Gastrocnemius medialis (tissue), 4 donors: Measurements from ENCODE around the gene AGAP3. TPM values are rescaled to one million over a fixed set of nuclear protein-coding genes. Genes with fewer than 3 reads are reported as not detected.

Experiments used
- ATAC-seq, 2 donors: fragments of 150-250 bp; one replicate each; pipeline ENCODE4 v1.9.1; 2016
- DNase-seq, 2 donors: peaks; one replicate each; pipeline ENCODE4 v3.0.0-alpha.2; 2019
- H3K27ac ChIP-seq, 4 donors: fragments of 200-600 bp; sonication (generic); 1 replicate in 1 of 4; 2 replicates in 3 of 4; pipeline ENCODE4 v1.5.1; 2016 to 2018; ENCODE audit warnings: mild to moderate bottlenecking in 2 of 4, moderate library complexity in 1 of 4
- H3K27me3 ChIP-seq, 3 donors: fragments of 200-600 bp; sonication (generic) in 2 of 3; 1 replicate in 1 of 3; 2 replicates in 2 of 3; pipeline versions ENCODE4 v1.5.1 to v1.6.0; 2016 to 2019; ENCODE audit warnings: mild to moderate bottlenecking in 1 of 3, moderate library complexity in 1 of 3
- H3K36me3 ChIP-seq, 2 donors: fragments of 200-600 bp; sonication (generic) in 1 of 2; one replicate each; pipeline ENCODE4 v1.5.1; 2017 to 2018
- H3K4me1 ChIP-seq, 2 donors: fragments of 200-600 bp; sonication (generic) in 1 of 2; one replicate each; pipeline ENCODE4 v1.5.1; 2016 to 2017; ENCODE audit warnings: mild to moderate bottlenecking in 2 of 2
- H3K4me3 ChIP-seq, 4 donors: fragments of 200-600 bp; sonication (generic) in 3 of 4; 1 replicate in 1 of 4; 2 replicates in 3 of 4; pipeline ENCODE4 v1.5.1; 2016 to 2019; ENCODE audit warnings: mild to moderate bottlenecking in 2 of 4
- H3K9me3 ChIP-seq, 3 donors: fragments of 200-600 bp; sonication (generic) in 2 of 3; 1 replicate in 1 of 3; 2 replicates in 2 of 3; pipeline ENCODE4 v1.5.1; 2016 to 2019
- POLR2A ChIP-seq, 2 donors: fragments of 450-650 bp; IDR thresholded peaks; one replicate each; pipeline ENCODE4 v1.6.1; 2017; ENCODE audit warnings: antibody characterized with exemption in 2 of 2, mild to moderate bottlenecking in 2 of 2, moderate library complexity in 2 of 2
- in situ Hi-C, 4 donors: fragments of 200-750 bp; cut with MboI; loops; one replicate each; pipeline versions ENCODE4 v1.15.0 to v1.8.0; 2017; ENCODE audit warnings: low sequenced_read_pairs in 4 of 4
- intact Hi-C: fragments of 100-400 bp; cut with DNase I; formaldehyde crosslinking; loops from one replicate; pipeline ENCODE4 v1.15.1; 2023; ENCODE audit warnings: low total_unique reads
- total RNA-seq, 4 donors: library from RNA; depleted of rRNA; stranded (reverse); fragments of >200 nt; gene quantifications; one replicate each; pipeline versions ENCODE4 v1.1.0 to v1.2.3, GENCODE V29; 2016
- TF ChIP-seq, protein P1 (sequence below), 5 experiments: fragments of 450-650 bp in 3 of 5; fragments of 200-600 bp in 2 of 5; sonication (generic) in 2 of 5; IDR thresholded peaks in 4 of 5; conservative IDR thresholded peaks in 1 of 5; 1 replicate in 4 of 5; 2 replicates in 1 of 5; pipeline ENCODE4 v1.5.1; 2016 to 2019; ENCODE audit warnings: antibody characterized with exemption in 5 of 5, mild to moderate bottlenecking in 3 of 5, moderate library complexity in 3 of 5

Gene AGAP3
- total RNA-seq, 4 donors from 2014 or later, result 31.1 to 65.3 (median 36.3) TPM

- Histone ChIP-seq H3K9me3 (no peaks in the 10 kb centered on the region), H3K4me3 (peak overlapping the region; percentile 53 to 65 (median 56)), H3K27ac (no peak overlapping the region), H3K36me3 (no peaks in the 10 kb centered on the region), H3K4me1 (peaks cover 3 to 10% of the 10 kb centered on the region in 2 donors), H3K27me3 (peaks cover 0 to 3% (median 0%) of the 10 kb centered on the region in 3 donors)
- TF ChIP-seq, protein P1, sequence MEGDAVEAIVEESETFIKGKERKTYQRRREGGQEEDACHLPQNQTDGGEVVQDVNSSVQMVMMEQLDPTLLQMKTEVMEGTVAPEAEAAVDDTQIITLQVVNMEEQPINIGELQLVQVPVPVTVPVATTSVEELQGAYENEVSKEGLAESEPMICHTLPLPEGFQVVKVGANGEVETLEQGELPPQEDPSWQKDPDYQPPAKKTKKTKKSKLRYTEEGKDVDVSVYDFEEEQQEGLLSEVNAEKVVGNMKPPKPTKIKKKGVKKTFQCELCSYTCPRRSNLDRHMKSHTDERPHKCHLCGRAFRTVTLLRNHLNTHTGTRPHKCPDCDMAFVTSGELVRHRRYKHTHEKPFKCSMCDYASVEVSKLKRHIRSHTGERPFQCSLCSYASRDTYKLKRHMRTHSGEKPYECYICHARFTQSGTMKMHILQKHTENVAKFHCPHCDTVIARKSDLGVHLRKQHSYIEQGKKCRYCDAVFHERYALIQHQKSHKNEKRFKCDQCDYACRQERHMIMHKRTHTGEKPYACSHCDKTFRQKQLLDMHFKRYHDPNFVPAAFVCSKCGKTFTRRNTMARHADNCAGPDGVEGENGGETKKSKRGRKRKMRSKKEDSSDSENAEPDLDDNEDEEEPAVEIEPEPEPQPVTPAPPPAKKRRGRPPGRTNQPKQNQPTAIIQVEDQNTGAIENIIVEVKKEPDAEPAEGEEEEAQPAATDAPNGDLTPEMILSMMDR (IDR thresholded peaks at IDR 0.05 in 4 of 5, conservative IDR thresholded peaks at IDR 0.05 in 1 of 5), result no peak
- no peak for TF ChIP-seq POLR2A (IDR thresholded peaks at IDR 0.05)
- no peak for DNase-seq
- in situ Hi-C loops (no loop called here), intact Hi-C loops (no loop called here)
- no peak for ATAC-seq
These were observed 80.4 kb downstream of the AGAP3 start for GRCh38 chr7:151166629-151167196.

GRCh38 chr7:151167197-151167961, 81.1 kb downstream of the AGAP3 start, which contains the start of gene GBX1:
Gene GBX1, minus strand, starts transcription at chr7:151167694. Its CDS starts 146 bp downstream, at chr7:151167548.
- DNase-seq (no peak), ATAC-seq (peak; percentile 42 to 57)
- peaks cover 0 to 3% (median 0%) of the 10 kb centered on the region in 3 donors for H3K27me3 ChIP-seq
- TF ChIP-seq, protein P1 (IDR thresholded peaks at IDR 0.05 in 4 of 5, conservative IDR thresholded peaks at IDR 0.05 in 1 of 5), result peak in 2 of 5 experiments; percentile 18 to 28
- peak in 1 of 2 donors; percentile 38 for TF ChIP-seq POLR2A (IDR thresholded peaks at IDR 0.05)
- in situ Hi-C loops (no loop called here), intact Hi-C loops (no loop called here)
- H3K27ac ChIP-seq, result no peak within 1 kb of the TSS
- H3K4me3 ChIP-seq, result peak within 1 kb of the TSS; percentile 53 to 65 (median 56)
- H3K9me3 ChIP-seq, result no peaks in the 10 kb centered on the region
- H3K4me1 ChIP-seq, result peaks cover 3 to 10% of the 10 kb centered on the region in 2 donors
- no peaks in the 10 kb centered on the region for H3K36me3 ChIP-seq

DNA sequence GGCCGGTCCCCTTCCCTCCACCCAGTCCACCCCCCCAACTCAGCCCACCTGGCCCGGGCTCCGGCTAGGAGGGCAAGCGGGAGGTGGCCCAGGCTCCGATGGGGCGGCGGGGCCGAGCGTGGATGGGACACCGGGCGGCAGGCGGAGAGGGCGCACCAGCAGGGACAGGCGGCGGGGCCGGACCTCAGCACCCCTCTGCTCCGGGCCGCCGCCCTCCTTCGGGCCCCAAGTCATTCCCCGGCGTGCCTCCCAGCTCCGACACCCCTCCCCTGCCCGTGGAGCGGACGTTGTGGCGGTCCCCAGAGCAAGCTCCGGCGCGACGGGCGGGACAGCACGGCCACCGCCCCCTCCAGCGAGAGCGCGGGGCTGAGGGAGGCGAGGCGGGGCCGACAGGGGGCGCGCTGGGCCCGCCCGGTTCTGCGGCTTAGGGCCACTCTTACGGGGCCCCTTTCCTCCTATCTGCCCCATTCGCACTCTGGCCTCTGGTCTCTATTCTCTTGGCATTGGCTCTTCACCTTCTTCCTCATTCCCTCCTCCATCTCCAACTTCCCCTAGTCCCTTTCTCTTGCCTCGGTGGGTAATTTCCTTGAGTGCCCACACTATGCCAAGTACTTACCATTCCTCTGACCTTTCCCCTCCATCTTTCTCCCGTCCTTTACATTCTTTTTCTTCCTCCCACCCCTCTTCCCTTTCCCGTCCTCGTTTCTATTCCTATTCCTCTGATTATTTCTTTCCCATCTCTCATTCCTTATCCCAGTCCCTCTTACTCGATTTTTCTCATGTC, 81.9 kb downstream of the AGAP3 start:
- in situ Hi-C loops, result no loop called here
- Histone ChIP-seq H3K4me1 (peaks cover 3 to 10% of the 10 kb centered on the region in 2 donors), H3K9me3 (no peaks in the 10 kb centered on the region), H3K27me3 (peaks cover 0 to 3% (median 0%) of the 10 kb centered on the region in 3 donors), H3K4me3 (peak overlapping the region; percentile 53 to 65 (median 56)), H3K36me3 (no peaks in the 10 kb centered on the region), H3K27ac (no peak overlapping the region)
- no peak for TF ChIP-seq POLR2A (IDR thresholded peaks at IDR 0.05)
- TF ChIP-seq, protein P1 (IDR thresholded peaks at IDR 0.05 in 4 of 5, conservative IDR thresholded peaks at IDR 0.05 in 1 of 5), result peak; percentile 36 to 79 (median 70)
- intact Hi-C loops, result loop anchor here (2.0 kb wide), 1 partner anchor 79 kb away; no protein-coding TSS in a partner anchor
- DNase-seq (no peak), ATAC-seq (peak; percentile 59 to 60)

GRCh38 chr7:151168787-151169162, 82.5 kb downstream of the AGAP3 start:
- no peak overlapping the region for H3K4me3 ChIP-seq

More at GRCh38 chr7:151168787-151169162, 82.5 kb downstream of the AGAP3 start:
- no peaks in the 10 kb centered on the region for H3K9me3 ChIP-seq
- H3K4me1 ChIP-seq, result peaks cover 3 to 10% of the 10 kb centered on the region in 2 donors
- DNase-seq, result no peak
- in situ Hi-C loops, result no loop called here
- TF ChIP-seq POLR2A (IDR thresholded peaks at IDR 0.05), result no peak
- TF ChIP-seq, protein P1 (IDR thresholded peaks at IDR 0.05 in 4 of 5, conservative IDR thresholded peaks at IDR 0.05 in 1 of 5), result no peak
- H3K36me3 ChIP-seq, result no peaks in the 10 kb centered on the region
- no peak overlapping the region for H3K27ac ChIP-seq
- H3K27me3 ChIP-seq, result peaks cover 0 to 3% (median 0%) of the 10 kb centered on the region in 3 donors
- no peak for ATAC-seq
- intact Hi-C loops, result loop anchor here (2.0 kb wide), 1 partner anchor 78 kb away; no protein-coding TSS in a partner anchor
